Measurements from ENCODE around the gene KIF20A. TPM values are rescaled to one million over a fixed set of nuclear protein-coding genes. Genes with fewer than 3 reads are reported as not detected.
A peak's percentile ranks its signal among the peaks of the same experiment; 100 is the strongest.

KIF20A gene
- total and polyA plus RNA-seq, 12 donors = 0.12 to 9.3 (median 0.49) TPM; not detected in 2

GRCh38 chr5:138177941-138178515, 884 bp upstream of the KIF20A start:
- WGBS, 2 donors = 0% methylated on average over 16 of the region's 16 CpGs
- no peaks in the 10 kb centered on the region for H3K9me3 ChIP-seq
- ATAC-seq (peak in 6 of 8 donors; percentile 46 to 69 (median 59)), DNase-seq (peak; percentile 13 to 17)
- peaks cover 0 to 35% (median 23%) of the 10 kb centered on the region in 9 donors for H3K4me1 ChIP-seq
- peak overlapping the region; percentile 56 to 94 (median 83) for H3K4me3 ChIP-seq
- H3K36me3 ChIP-seq = peaks cover 0 to 62% (median 7%) of the 10 kb centered on the region in 9 donors
- intact Hi-C loops (cut with DNase I) = no loop called here
- TF ChIP-seq, protein P1, sequence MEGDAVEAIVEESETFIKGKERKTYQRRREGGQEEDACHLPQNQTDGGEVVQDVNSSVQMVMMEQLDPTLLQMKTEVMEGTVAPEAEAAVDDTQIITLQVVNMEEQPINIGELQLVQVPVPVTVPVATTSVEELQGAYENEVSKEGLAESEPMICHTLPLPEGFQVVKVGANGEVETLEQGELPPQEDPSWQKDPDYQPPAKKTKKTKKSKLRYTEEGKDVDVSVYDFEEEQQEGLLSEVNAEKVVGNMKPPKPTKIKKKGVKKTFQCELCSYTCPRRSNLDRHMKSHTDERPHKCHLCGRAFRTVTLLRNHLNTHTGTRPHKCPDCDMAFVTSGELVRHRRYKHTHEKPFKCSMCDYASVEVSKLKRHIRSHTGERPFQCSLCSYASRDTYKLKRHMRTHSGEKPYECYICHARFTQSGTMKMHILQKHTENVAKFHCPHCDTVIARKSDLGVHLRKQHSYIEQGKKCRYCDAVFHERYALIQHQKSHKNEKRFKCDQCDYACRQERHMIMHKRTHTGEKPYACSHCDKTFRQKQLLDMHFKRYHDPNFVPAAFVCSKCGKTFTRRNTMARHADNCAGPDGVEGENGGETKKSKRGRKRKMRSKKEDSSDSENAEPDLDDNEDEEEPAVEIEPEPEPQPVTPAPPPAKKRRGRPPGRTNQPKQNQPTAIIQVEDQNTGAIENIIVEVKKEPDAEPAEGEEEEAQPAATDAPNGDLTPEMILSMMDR (IDR thresholded peaks at IDR 0.05) = no peak
- peak overlapping the region; percentile 69 to 94 (median 89) for H3K27ac ChIP-seq
- no peaks in the 10 kb centered on the region for H3K27me3 ChIP-seq

GRCh38 chr5:138179277-138179857, 455 bp downstream of the KIF20A start:
- ATAC-seq = no peak
- Histone ChIP-seq H3K27me3 (no peaks in the 10 kb centered on the region), H3K9me3 (no peaks in the 10 kb centered on the region), H3K27ac (peak overlapping the region in 1 of 10 donors; percentile 94), H3K4me1 (peaks cover 0 to 35% (median 23%) of the 10 kb centered on the region in 9 donors), H3K36me3 (peaks cover 0 to 62% (median 3%) of the 10 kb centered on the region in 9 donors), H3K4me3 (peak overlapping the region in 9 of 10 donors; percentile 66 to 94 (median 85))
- 2% methylated on average over 23 of the region's 23 CpGs for WGBS, 2 donors
- intact Hi-C loops (cut with DNase I) = no loop called here
- no peak for DNase-seq
- TF ChIP-seq, protein P1 (IDR thresholded peaks at IDR 0.05) = no peak

DNA sequence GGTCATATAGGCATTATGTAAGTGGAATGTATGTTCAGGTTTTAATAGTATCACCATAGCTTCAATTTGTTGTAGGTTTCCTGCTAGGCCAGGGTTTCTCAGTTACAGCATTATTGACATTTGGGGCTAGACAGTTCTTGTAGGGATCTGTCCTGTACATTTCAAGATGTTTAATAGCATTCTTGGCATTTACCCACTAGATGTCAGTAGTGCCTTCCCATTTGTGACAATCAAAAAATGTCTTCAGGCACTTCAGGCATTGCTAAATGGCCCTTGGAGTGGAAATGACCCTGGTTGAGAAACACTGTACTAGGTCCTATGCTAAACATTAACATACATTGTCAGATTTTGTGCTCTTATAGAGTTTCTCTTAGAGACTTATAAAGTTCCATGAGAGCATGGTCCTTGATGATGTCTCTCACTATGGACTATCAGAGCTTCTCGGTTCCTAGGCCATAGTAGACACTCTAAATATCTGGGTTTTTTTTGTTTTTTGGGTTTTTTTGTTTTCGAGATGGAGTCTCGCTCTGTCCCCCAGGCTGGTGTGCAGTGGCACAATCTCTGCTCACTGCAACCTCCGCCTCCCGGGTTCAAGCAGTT, 1.4 kb downstream of the KIF20A start:
- 77 to 79% methylated on average over 5 of the region's 5 CpGs for WGBS, 2 donors
- H3K27me3 ChIP-seq = no peaks in the 10 kb centered on the region
- intact Hi-C loops (cut with DNase I) = no loop called here
- ATAC-seq (no peak), DNase-seq (no peak)
- peak overlapping the region in 1 of 10 donors; percentile 66 for H3K4me3 ChIP-seq
- peaks cover 0 to 35% (median 23%) of the 10 kb centered on the region in 9 donors for H3K4me1 ChIP-seq
- H3K36me3 ChIP-seq = peaks cover 0 to 62% (median 0%) of the 10 kb centered on the region in 9 donors
- TF ChIP-seq, protein P1 (IDR thresholded peaks at IDR 0.05) = peak in 6 of 9 donors; percentile 13 to 43 (median 26)
- no peaks in the 10 kb centered on the region for H3K9me3 ChIP-seq
- H3K27ac ChIP-seq = no peak overlapping the region

DNA sequence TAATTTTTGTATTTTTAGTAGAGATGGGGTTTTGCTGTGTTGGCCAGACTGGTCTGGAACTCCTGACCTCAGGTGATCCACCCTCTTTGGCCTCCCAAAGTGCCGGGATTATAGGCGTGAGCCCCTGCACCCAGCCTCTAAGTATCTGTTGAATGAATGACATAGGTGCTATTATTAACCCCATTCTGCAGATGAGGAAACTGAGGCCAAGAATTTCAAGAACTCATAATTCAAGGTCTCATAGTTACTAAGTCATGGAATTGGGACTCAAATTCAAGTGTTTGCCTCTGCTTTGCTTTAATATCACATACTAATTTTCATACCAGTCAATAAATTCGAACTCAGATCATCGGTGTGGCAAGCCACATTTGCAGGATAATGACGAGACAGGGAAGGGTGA, 1.9 kb downstream of the KIF20A start:
- TF ChIP-seq, protein P1 (IDR thresholded peaks at IDR 0.05) = no peak
- DNase-seq = no peak
- Histone ChIP-seq H3K9me3 (no peaks in the 10 kb centered on the region), H3K4me3 (no peak overlapping the region), H3K27me3 (no peaks in the 10 kb centered on the region), H3K27ac (no peak overlapping the region), H3K36me3 (peaks cover 0 to 62% (median 0%) of the 10 kb centered on the region in 9 donors), H3K4me1 (peaks cover 0 to 38% (median 23%) of the 10 kb centered on the region in 9 donors)
- ATAC-seq = no peak
- intact Hi-C loops (cut with DNase I) = no loop called here
- 94 to 96% methylated on average over 5 of the region's 5 CpGs for WGBS, 2 donors
